ENCODE measurements around the gene MEAK7.
A peak's percentile ranks its signal among the peaks of the same experiment; 100 is the strongest.

MEAK7 gene

GRCh38 chr16:84513123-84513522 is 8.7 kb upstream of the MEAK7 start:
- TF ChIP-seq ZBTB7A (IDR thresholded peaks at IDR 0.05; ENCODE audit: low read depth) (no peak), NFIC (IDR thresholded peaks at IDR 0.05) (no peak), FOXM1 (IDR thresholded peaks at IDR 0.05; ENCODE audit: borderline replicate concordance, low read depth) (no peak), CEBPB (IDR thresholded peaks at IDR 0.05) (no peak), YY1 (IDR thresholded peaks at IDR 0.05; ENCODE audit: low read depth) (no peak), CREB1 (IDR thresholded peaks at IDR 0.05; ENCODE audit: low read depth) (no peak), RAD21 (IDR thresholded peaks at IDR 0.05; ENCODE audit: low read depth) (no peak), MAX (IDR thresholded peaks at IDR 0.05) (no peak), EP300 (IDR thresholded peaks at IDR 0.05; ENCODE audit: borderline replicate concordance) (no peak), EGR1 (IDR thresholded peaks at IDR 0.05) (no peak), USF1 (IDR thresholded peaks at IDR 0.05) (no peak), TCF12 (IDR thresholded peaks at IDR 0.05; ENCODE audit: low read depth) (no peak), TAF1 (IDR thresholded peaks at IDR 0.05; ENCODE audit: low read depth) (no peak), REST (IDR thresholded peaks at IDR 0.05; ENCODE audit: low read depth) (no peak), TEAD4 (IDR thresholded peaks at IDR 0.05) (no peak)

GRCh38 chr16:84511831-84512230 is 7.4 kb upstream of the MEAK7 start:
- TF ChIP-seq TEAD4 (IDR thresholded peaks at IDR 0.05) (no peak), NFIC (IDR thresholded peaks at IDR 0.05) (no peak), TAF1 (IDR thresholded peaks at IDR 0.05; ENCODE audit: low read depth) (no peak), ZBTB7A (IDR thresholded peaks at IDR 0.05; ENCODE audit: low read depth) (no peak), MAX (IDR thresholded peaks at IDR 0.05) (no peak), RAD21 (IDR thresholded peaks at IDR 0.05; ENCODE audit: low read depth) (no peak), EGR1 (IDR thresholded peaks at IDR 0.05) (no peak), CREB1 (IDR thresholded peaks at IDR 0.05; ENCODE audit: low read depth) (no peak), CEBPB (IDR thresholded peaks at IDR 0.05) (no peak), USF1 (IDR thresholded peaks at IDR 0.05) (no peak), YY1 (IDR thresholded peaks at IDR 0.05; ENCODE audit: low read depth) (no peak), REST (IDR thresholded peaks at IDR 0.05; ENCODE audit: low read depth) (no peak), FOXM1 (IDR thresholded peaks at IDR 0.05; ENCODE audit: borderline replicate concordance, low read depth) (no peak), TCF12 (IDR thresholded peaks at IDR 0.05; ENCODE audit: low read depth) (no peak), EP300 (IDR thresholded peaks at IDR 0.05; ENCODE audit: borderline replicate concordance) (no peak)

GRCh38 chr16:84511180-84511800 is 6.8 kb upstream of the MEAK7 start:
- no peak for TF ChIP-seq USF1 (IDR thresholded peaks at IDR 0.05)
- no peak for TF ChIP-seq CEBPB (IDR thresholded peaks at IDR 0.05)
- no peak for TF ChIP-seq REST (IDR thresholded peaks at IDR 0.05; ENCODE audit: low read depth)
- TF ChIP-seq NFIC (IDR thresholded peaks at IDR 0.05): no peak
- peak; percentile 95 for TF ChIP-seq RAD21 (IDR thresholded peaks at IDR 0.05; ENCODE audit: low read depth)
- TF ChIP-seq TEAD4 (IDR thresholded peaks at IDR 0.05): no peak
- no peak for TF ChIP-seq TAF1 (IDR thresholded peaks at IDR 0.05; ENCODE audit: low read depth)
- no peak for TF ChIP-seq CREB1 (IDR thresholded peaks at IDR 0.05; ENCODE audit: low read depth)
- TF ChIP-seq EGR1 (IDR thresholded peaks at IDR 0.05): no peak
- TF ChIP-seq ZBTB7A (IDR thresholded peaks at IDR 0.05; ENCODE audit: low read depth): no peak
- no peak for TF ChIP-seq FOXM1 (IDR thresholded peaks at IDR 0.05; ENCODE audit: borderline replicate concordance, low read depth)
- no peak for TF ChIP-seq EP300 (IDR thresholded peaks at IDR 0.05; ENCODE audit: borderline replicate concordance)
- TF ChIP-seq MAX (IDR thresholded peaks at IDR 0.05): peak; percentile 61

Measured in Ishikawa (cell line).